Activated B cell treated with CpG ODN at 0.5 μM for 24 hours (primary cell): ENCODE results near the gene TMEM131L. TPM values are rescaled to one million over a fixed set of nuclear protein-coding genes. Genes with fewer than 3 reads are reported as not detected.

ENCODE experiments used
- ATAC-seq: fragments of 200-7000 bp; cut with Tn5 transposase; one replicate; pipeline ENCODE4 v1.10.0; 2021; ENCODE audit warnings: low read depth, mild to moderate bottlenecking, moderate library complexity
- CTCF ChIA-PET: fragments of 350-600 bp; sonication (Branson Sonifier 250); formaldehyde crosslinking; loops from one replicate; lab custom pipeline; 2021; ENCODE audit warnings: antibody characterized with exemption; lab: Charles Lee
- POLR2A ChIA-PET: fragments of 350-600 bp; sonication (Branson Sonifier 250); formaldehyde crosslinking; loops from one replicate; lab custom pipeline; 2021; ENCODE audit warnings: antibody characterized with exemption; lab: Charles Lee
- DNase-seq: peaks from one replicate; pipeline ENCODE4 v3.0.0; 2022
- H3K27ac Mint-ChIP-seq: one replicate; pipeline ENCODE4 v1.8.0; 2020; ENCODE audit warnings: mixed read lengths
- H3K27me3 Mint-ChIP-seq: one replicate; pipeline ENCODE4 v1.8.0; 2021; ENCODE audit warnings: mixed read lengths
- H3K36me3 Mint-ChIP-seq: one replicate; pipeline ENCODE4 v1.8.0; 2021; ENCODE audit warnings: low read depth, mixed read lengths
- H3K4me1 Mint-ChIP-seq: one replicate; pipeline ENCODE4 v1.8.0; 2021; ENCODE audit warnings: mixed read lengths
- H3K4me3 Mint-ChIP-seq: one replicate; pipeline ENCODE4 v1.8.0; 2020; ENCODE audit warnings: mild to moderate bottlenecking, mixed read lengths
- H3K9me3 Mint-ChIP-seq: one replicate; pipeline ENCODE4 v1.8.0; 2020; ENCODE audit warnings: mixed read lengths
- intact Hi-C: fragments of 100-400 bp; cut with micrococcal nuclease; formaldehyde crosslinking; loops from one replicate; pipeline ENCODE4 v1.15.1; 2024
- total RNA-seq: library from RNA; stranded (reverse); gene quantifications from 2 replicates; pipeline ENCODE4 v1.2.3, GENCODE V29; 2022
- TF ChIP-seq, protein P1 (sequence below): fragments of 200-600 bp; IDR thresholded peaks from one replicate; pipeline ENCODE4 v1.8.0; 2022; ENCODE audit warnings: antibody characterized with exemption, mild to moderate bottlenecking

TMEM131L gene
- total RNA-seq, 1 donor from 2014 or later: 193 TPM

DNA sequence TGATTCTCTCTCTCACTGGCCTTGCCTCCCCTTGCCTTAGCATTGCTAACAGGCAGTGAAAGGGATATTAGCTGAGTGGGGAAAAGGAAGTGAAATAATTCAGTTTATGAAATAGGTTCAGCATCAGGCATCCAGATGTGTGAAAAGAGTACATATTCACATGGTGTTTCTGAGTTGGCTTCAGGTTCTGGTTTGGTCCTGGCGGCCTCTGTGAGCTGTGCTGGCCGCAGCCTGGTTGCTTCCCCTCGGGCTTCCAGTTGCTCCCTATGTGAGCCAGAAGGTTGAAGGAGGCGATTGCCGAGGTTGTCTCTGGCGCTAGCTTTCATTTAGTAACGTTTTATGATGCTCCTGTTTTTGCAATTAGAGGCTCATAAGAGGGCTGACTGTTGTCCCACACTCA is 118.9 kb downstream of the TMEM131L start:
- intact Hi-C loops: no loop called here
- POLR2A ChIA-PET: no interaction called here
- Mint-ChIP-seq H3K4me3 (no peak overlapping the region), H3K9me3 (no peaks in the 10 kb centered on the region), H3K27me3 (no peaks in the 10 kb centered on the region), H3K27ac (peak overlapping the region; percentile 47), H3K36me3 (peaks cover 85% of the 10 kb centered on the region), H3K4me1 (peaks cover 38% of the 10 kb centered on the region)
- TF ChIP-seq, protein P1, sequence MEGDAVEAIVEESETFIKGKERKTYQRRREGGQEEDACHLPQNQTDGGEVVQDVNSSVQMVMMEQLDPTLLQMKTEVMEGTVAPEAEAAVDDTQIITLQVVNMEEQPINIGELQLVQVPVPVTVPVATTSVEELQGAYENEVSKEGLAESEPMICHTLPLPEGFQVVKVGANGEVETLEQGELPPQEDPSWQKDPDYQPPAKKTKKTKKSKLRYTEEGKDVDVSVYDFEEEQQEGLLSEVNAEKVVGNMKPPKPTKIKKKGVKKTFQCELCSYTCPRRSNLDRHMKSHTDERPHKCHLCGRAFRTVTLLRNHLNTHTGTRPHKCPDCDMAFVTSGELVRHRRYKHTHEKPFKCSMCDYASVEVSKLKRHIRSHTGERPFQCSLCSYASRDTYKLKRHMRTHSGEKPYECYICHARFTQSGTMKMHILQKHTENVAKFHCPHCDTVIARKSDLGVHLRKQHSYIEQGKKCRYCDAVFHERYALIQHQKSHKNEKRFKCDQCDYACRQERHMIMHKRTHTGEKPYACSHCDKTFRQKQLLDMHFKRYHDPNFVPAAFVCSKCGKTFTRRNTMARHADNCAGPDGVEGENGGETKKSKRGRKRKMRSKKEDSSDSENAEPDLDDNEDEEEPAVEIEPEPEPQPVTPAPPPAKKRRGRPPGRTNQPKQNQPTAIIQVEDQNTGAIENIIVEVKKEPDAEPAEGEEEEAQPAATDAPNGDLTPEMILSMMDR: no peak
- CTCF ChIA-PET: interaction anchor here (1.5 kb wide), 1 partner anchor 243 kb away, joined by 3 read pairs; no protein-coding TSS in a partner anchor
- no peak for DNase-seq
- ATAC-seq: no peak

DNA sequence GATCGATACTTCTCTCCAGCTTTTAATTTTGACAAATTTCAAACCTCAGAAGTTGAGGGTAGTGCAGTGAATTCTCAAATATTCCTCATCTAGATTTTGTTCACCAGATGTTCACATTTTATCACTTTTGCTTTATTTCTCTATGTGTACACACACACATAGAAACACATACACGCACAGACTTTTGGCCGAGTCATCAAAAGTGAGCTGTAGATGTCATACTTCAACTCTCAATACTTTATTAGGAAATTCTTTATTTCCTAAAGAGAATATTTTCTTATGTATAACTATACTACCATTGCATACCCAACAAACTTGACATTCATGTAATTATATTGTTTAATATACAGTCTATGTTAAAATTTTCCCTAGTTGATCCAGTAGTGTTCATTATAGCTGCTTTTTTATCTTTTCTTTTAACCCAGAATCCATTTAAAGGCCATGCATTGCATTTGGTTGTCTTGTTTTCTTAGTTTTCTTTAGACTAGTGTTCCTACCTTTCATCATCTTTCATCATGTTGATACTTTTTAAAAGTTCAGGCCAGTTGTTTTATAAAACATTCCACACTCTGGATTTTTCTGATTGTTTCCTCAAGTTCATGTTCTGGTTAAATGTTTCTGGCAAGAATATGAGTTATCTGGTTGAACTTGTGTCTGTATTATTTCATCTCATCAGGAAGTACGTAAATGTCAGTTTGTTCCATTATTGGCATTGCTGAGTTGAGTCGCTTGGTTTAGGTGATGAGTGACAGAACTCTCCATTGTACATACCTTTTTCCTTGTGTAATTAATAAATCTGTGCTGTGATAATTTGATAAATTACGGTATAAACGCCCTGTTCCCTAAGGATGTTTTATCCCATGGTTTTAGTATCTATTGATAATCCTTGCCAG is 123.8 kb downstream of the TMEM131L start:
- H3K36me3 Mint-ChIP-seq: peaks cover 88% of the 10 kb centered on the region
- POLR2A ChIA-PET: no interaction called here
- CTCF ChIA-PET: no interaction called here
- no peak for ATAC-seq
- no peak for DNase-seq
- no peak overlapping the region for H3K4me3 Mint-ChIP-seq
- intact Hi-C loops: no loop called here
- H3K9me3 Mint-ChIP-seq: no peaks in the 10 kb centered on the region
- H3K4me1 Mint-ChIP-seq: peaks cover under 1% of the 10 kb centered on the region
- H3K27me3 Mint-ChIP-seq: no peaks in the 10 kb centered on the region
- TF ChIP-seq, protein P1: no peak
- no peak overlapping the region for H3K27ac Mint-ChIP-seq

DNA sequence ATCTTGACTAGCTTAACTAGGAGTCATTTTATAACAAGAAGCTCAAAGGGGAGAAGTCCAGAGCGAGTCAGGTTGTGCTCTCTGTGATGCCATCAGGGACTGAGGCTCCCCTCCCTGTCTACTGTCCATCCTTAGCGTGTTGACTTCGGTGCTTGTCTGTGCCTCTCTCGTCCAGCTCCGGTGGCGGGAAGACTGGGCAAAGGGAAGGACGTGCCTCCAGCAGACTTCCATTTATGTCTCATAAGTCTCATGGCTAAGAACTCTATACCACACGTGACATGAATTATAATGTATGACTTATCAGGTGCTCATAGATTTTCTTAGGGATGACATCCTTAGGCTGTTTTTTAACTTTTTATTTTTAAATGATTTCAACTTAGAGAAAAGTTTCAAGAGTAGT is 125.3 kb downstream of the TMEM131L start:
- Mint-ChIP-seq H3K9me3 (no peaks in the 10 kb centered on the region), H3K36me3 (peaks cover 90% of the 10 kb centered on the region)

DNA sequence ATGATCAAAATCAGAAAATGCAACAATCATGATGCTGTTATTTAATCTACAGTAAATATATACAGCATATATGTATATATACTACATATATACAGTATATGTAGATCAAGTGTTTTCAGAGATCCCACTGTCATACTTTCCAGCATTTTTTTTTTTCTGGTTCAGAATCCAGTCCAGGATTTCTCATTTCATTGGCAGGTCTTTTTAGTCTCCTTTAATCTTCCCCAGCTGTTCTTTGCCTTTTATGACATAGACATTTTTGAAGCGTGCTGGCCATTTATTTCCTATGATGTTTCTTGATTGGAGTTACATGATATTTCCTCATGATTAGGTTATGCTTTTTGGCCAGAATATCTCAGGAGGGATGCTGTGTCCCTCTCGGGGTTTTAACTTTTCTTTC is 125.9 kb downstream of the TMEM131L start:
- Mint-ChIP-seq H3K4me3 (no peak overlapping the region), H3K36me3 (peaks cover 91% of the 10 kb centered on the region), H3K9me3 (no peaks in the 10 kb centered on the region), H3K27me3 (no peaks in the 10 kb centered on the region), H3K4me1 (no peaks in the 10 kb centered on the region), H3K27ac (no peak overlapping the region)
- ChIA-PET POLR2A (interaction anchor here (1.3 kb wide), 1 partner anchor 125 kb away, joined by 3 read pairs; the partner anchor contains the start of gene TMEM131L), CTCF (no interaction called here)
- intact Hi-C loops: no loop called here
- ATAC-seq (no peak), DNase-seq (no peak)
- TF ChIP-seq, protein P1: no peak

More for the DNA sequence above, 125.3 kb downstream of the TMEM131L start:
- ChIA-PET POLR2A (interaction anchor here (1.3 kb wide), 1 partner anchor 125 kb away, joined by 3 read pairs; the partner anchor contains the start of gene TMEM131L), CTCF (no interaction called here)
- Mint-ChIP-seq H3K27ac (no peak overlapping the region), H3K27me3 (no peaks in the 10 kb centered on the region), H3K4me3 (no peak overlapping the region), H3K4me1 (no peaks in the 10 kb centered on the region)
- intact Hi-C loops: no loop called here
- ATAC-seq: no peak
- DNase-seq: no peak
- TF ChIP-seq, protein P1: no peak

DNA sequence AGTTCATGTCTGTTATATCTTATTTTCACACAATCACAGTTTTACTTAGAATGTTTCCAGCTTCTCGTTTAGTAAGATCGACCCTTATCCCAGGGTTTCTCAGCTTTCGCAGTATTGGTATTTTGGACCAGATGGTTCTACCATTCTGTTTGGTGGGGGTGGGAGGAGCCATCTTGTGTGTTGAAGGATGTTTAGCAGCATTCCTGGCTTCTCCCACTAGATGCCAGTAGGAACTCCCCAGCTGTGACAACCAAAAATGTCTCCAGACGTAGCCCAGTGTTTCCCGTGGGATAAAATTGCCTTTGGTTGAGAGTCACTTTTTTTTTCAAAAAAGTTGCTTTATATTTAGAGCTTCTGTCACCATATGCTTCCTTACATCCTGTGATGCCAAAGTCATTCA is 127.0 kb downstream of the TMEM131L start:
- POLR2A ChIA-PET: no interaction called here
- DNase-seq (no peak), ATAC-seq (no peak)
- no peaks in the 10 kb centered on the region for H3K9me3 Mint-ChIP-seq
- H3K4me3 Mint-ChIP-seq: no peak overlapping the region
- intact Hi-C loops: no loop called here
- peaks cover 91% of the 10 kb centered on the region for H3K36me3 Mint-ChIP-seq
- H3K27me3 Mint-ChIP-seq: no peaks in the 10 kb centered on the region
- no peaks in the 10 kb centered on the region for H3K4me1 Mint-ChIP-seq
- CTCF ChIA-PET: no interaction called here
- H3K27ac Mint-ChIP-seq: no peak overlapping the region
- TF ChIP-seq, protein P1: no peak
